Inferior parietal cortex (tissue), 1 donor: Measurements from ENCODE around the gene SBNO2.

Source experiments
- DNase-seq: peaks from one replicate; pipeline ENCODE4 v3.0.0-alpha.2; 2016; ENCODE audit errors: extremely low spot score

SBNO2 gene

GRCh38 chr19:1058112-1058511 lies 116.0 kb downstream of the SBNO2 start:
- DNase-seq = no peak
